Erythroblast (primary cell): ENCODE results near the gene LDLRAD4.

ENCODE experiments used
- DNase-seq, 2 experiments: peaks; one replicate each; lab custom pipeline; 2025; lab: John Stamatoyannopoulos, UW
- GATA1 ChIP-seq: IDR thresholded peaks from 2 replicates; pipeline ENCODE4 v1.6.1; 2011; ENCODE audit warnings: low read depth, mild to moderate bottlenecking, control low read depth, low read length, moderate library complexity
- POLR2A ChIP-seq: IDR thresholded peaks from 2 replicates; pipeline ENCODE4 v1.6.1; 2011; ENCODE audit warnings: mild to moderate bottlenecking, low read length

Gene LDLRAD4

GRCh38 chr18:13218368-13218991 is at the start of gene LDLRAD4:
Gene LDLRAD4, plus strand, starts transcription at chr18:13218760.
- peak; percentile 31 to 34 for DNase-seq
- TF ChIP-seq POLR2A (no peak), GATA1 (no peak)

GRCh38 chr18:13173578-13174145 is 44.9 kb upstream of the LDLRAD4 start:
- TF ChIP-seq POLR2A (no peak), GATA1 (no peak)

GRCh38 chr18:13175266-13175665 is 43.3 kb upstream of the LDLRAD4 start:
- no peak for DNase-seq
- TF ChIP-seq GATA1 (no peak), POLR2A (no peak)

More at GRCh38 chr18:13173578-13174145, 44.9 kb upstream of the LDLRAD4 start:
- DNase-seq, result no peak

- DNase-seq, result no peak
- TF ChIP-seq GATA1 (no peak), POLR2A (no peak)
Measured at GRCh38 chr18:13175754-13176210, 42.8 kb upstream of the LDLRAD4 start.

GRCh38 chr18:13176847-13177246 is 41.7 kb upstream of the LDLRAD4 start:
- DNase-seq, result no peak
- TF ChIP-seq POLR2A (no peak), GATA1 (no peak)

GRCh38 chr18:13178197-13178596 is 40.4 kb upstream of the LDLRAD4 start:
- TF ChIP-seq POLR2A (no peak), GATA1 (no peak)
- DNase-seq, result no peak

- no peak for TF ChIP-seq GATA1
- TF ChIP-seq POLR2A, result no peak
- no peak for DNase-seq
Measured at GRCh38 chr18:13178976-13179375, 39.6 kb upstream of the LDLRAD4 start.

GRCh38 chr18:13179566-13180113 is 38.9 kb upstream of the LDLRAD4 start:
- TF ChIP-seq POLR2A (no peak), GATA1 (no peak)
- no peak for DNase-seq

- no peak for TF ChIP-seq POLR2A
- TF ChIP-seq GATA1, result no peak
- no peak for DNase-seq
Measured at GRCh38 chr18:13180614-13181375, 37.8 kb upstream of the LDLRAD4 start.

- no peak for DNase-seq
- TF ChIP-seq GATA1 (no peak), POLR2A (no peak)
Measured at GRCh38 chr18:13181765-13182164, 36.8 kb upstream of the LDLRAD4 start.

GRCh38 chr18:13183359-13183758 is 35.2 kb upstream of the LDLRAD4 start:
- no peak for TF ChIP-seq GATA1
- no peak for TF ChIP-seq POLR2A
- no peak for DNase-seq

- no peak for DNase-seq
- no peak for TF ChIP-seq POLR2A
- TF ChIP-seq GATA1, result no peak
Measured at GRCh38 chr18:13183790-13184189, 34.8 kb upstream of the LDLRAD4 start.

- DNase-seq, result no peak
- no peak for TF ChIP-seq POLR2A
- no peak for TF ChIP-seq GATA1
Measured at GRCh38 chr18:13184396-13184795, 34.2 kb upstream of the LDLRAD4 start.

- DNase-seq, result no peak
- TF ChIP-seq GATA1 (no peak), POLR2A (no peak)
Measured at GRCh38 chr18:13185675-13186198, 32.8 kb upstream of the LDLRAD4 start.
